SIG-M5 treated with dmso at 0.1 percent for 504 hours (cell line): ENCODE measurements around the gene WRAP73.

Experiments used
- DNase-seq: peaks from one replicate; lab custom pipeline; 2025; ENCODE audit not compliant: unreplicated experiment; lab: John Stamatoyannopoulos, UW

Gene WRAP73

DNA sequence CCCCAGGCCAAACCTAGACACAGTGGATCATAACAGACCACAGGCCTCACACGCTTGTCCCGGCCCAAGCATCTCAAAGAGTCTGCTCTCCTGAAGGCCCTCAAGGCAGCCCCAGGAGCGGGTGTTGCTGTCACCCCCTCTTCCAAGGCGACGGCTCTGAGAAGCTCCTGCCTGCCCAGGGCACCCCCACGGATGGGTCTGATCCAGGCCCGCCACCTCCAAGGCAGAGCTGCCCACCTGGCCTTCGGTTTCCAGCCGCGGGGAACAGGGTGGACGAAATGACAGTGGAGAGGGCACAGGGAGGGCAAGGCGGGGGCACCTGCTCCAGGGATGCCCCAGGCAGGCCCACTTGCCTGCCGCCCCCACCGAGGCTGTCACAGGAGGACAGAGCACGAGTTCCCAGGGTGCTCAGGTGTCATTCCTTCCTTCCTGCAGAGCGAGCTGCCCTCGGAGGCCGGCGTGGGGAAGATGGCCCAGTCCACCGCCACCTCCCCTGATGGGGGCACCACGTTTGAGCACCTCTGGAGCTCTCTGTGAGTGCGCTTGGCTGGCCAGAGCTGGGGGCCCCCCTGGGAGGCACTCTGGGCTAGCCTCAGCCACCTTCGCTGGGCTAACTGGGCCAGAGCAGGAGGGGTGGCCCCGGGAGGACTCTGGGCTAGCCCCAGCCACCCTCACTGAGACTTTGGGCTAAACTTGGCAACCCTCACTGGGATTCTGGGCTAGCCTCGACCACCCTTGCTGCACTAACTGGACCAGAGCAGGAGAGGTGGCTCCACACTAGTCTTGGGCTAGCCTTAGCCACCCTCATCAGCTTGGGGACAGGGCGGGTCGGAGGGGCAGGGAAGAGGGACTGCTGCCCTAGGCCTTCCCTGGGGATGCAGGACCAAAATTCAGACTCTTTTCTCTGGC lies 32.2 kb upstream of the WRAP73 start:
- no peak for DNase-seq

DNA sequence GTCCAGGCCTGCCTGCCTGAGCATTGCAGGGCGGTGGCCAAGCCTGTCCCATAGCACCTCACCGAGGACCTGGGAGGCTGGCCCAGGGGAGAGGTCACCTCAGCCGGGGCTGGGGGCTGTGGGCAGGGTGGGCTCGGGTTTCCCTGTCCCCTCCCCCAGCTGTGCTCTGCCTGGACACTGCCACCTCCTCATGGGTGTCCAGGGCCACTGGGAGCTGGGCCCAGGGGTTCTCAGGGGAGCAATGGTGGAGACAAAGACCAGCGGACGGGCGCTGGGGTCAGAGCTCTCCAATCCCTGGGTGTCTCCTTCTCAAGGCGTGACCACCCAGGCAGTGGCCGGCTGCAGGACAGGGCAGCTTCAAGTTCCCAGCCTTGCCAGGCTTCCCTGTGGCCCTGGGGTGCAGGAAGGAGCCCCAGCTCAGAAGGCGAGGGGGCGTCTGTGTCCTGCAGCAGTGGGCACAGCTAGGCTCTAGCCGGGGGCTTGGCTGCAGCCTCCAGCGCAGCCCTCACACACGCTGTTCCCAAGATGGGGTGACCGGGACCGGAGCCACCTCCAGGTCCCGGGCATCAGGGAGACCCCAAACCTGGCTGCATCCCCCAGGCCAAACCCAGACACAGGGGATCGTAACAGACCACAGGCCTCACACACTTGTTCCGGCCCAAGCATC lies 31.5 kb upstream of the WRAP73 start:
- DNase-seq: no peak

DNA sequence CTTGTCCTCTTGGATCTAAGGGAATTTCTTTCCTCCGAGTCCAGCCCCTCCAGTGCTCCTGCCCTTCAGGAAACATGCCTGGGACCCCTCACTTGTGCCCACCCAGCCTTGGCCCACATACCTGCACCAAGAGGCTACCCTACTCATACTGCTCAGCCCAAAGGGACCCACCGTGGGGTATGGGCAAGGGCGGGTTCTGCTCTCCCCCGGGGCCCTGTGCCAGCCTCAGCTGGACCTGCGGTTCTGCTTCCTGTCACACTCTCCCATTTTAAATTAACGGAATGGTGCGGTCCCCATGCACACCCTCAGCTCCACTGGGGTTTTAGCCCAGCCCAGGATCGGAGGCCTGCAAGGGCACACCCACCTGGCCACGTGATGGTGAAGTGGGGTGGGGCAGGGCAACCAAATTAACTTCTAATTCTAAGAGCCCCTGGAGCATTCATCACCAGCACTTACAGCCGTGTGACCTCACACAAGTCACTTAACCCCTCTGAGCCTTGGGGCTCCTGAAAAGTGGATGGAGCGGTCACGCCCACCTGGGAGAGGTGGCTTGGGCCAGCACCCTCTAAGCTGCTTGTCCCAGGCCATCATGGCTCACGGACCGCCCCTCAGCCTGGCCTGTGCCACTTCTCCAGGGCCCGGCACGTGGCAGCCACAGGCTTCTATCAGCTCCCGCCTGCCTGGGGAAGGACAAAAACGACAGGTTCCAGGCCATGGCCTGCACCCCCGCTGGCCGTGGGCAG lies 30.8 kb upstream of the WRAP73 start:
- DNase-seq: no peak

DNA sequence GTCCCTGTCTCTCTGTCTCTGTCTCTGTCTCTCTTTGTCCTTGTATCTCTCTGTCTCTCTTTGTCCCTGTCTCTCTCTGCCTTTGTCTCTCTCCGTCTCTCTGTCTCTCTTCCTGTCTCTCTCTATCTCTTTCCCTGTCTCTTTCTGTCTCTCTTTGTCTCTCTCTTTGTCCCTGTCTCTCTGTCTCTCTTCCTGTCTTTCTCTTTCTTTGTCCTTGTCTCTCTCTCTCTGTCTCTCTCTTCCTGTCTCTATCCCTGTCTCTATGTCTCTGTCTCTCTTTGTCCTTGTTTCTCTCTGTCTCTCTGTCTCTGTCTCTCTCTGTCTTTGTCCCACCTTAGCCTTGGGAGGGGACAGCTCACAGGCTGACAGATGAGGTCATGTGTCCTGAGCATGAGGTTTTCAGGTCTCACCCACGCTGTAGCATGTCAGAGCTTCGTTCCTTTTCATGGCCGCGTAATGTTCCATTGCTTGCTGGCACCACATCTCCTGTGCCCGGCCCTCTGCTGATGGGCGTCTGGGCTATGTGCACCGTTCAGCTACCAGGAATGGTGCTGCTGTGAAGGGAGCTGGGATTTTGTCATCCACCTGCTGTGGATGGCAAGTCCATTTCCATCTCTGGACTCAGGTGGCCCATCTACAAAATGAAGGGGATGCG lies 30.0 kb upstream of the WRAP73 start:
- no peak for DNase-seq

DNA sequence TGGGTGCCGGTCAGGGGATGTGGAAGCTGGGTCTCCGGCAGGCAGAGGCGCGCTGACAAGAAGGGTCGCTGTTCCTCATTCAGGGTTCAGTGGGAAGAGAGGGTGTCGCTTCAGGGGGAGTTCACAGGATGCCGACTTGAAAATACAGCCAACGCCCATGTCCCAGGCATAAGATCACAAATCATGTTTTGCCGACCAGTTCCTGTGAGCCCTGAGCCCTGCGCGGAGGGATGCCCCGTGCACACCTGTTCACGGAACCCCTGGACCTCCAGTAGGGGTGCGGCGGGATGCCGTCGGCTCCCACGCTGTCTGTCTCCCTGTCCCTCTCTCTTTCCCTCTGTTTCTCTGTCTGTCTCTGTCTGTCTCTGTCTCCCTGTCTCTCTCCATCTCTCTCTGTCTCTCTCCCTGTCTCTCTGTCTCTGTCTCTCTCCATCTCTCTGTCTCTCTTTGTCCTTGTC lies 29.2 kb upstream of the WRAP73 start:
- peak; percentile 49 for DNase-seq

DNA sequence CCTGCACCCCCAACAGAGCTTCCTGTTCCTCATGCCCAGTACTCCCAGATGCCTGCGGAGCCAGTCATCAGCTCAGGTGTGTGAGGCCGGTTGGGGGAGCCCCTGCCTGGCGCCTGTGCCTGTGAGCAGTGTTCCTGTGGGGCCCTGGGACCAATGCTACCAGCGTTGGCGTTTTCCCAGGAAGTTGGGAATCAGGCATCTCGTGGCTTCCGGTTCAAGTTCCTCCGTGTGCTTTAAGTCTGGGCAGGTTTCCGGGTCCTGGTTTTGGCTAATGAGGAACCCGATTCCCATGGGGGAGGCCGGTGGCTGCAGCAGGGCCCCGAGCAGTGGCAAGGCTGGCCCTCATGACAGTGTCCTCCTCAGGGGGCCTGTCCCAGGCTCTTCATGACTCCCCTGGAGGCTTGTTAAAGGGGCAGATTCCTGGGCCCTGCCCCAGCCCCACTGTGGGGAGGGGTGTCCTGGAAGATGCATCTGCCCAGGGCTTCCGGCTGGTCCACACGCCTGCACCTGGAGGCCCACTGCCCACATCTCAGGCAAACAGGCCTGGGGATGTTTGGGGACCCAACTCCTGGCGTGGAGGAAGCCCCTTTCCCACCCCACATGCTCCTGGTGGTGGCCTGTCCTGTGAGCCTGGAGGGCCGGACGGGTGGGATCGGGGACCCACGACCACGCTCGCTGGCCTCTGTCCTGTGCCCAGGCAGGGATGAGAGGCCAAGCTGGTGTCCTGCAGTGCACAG lies 28.6 kb upstream of the WRAP73 start:
- no peak for DNase-seq

DNA sequence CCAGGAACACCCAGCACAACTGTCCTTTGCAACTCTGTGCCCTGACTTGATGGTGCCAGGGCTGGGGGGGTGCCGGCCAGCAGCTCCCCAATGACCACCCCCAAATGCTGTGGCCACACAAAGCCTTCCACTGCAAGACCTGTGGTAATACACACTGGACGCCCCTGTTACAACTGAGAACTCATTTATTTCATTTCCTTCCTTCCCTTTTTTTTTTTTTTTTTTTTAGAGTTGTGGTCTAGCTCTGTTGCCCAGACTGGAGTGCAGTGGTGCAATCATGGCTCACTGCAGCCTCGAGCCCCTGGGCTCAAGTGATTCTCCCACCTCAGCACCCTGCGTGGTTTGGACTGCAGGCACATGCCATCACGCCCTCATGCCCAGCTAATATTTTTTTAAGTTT lies 27.6 kb upstream of the WRAP73 start:
- peak; percentile 69 for DNase-seq

DNA sequence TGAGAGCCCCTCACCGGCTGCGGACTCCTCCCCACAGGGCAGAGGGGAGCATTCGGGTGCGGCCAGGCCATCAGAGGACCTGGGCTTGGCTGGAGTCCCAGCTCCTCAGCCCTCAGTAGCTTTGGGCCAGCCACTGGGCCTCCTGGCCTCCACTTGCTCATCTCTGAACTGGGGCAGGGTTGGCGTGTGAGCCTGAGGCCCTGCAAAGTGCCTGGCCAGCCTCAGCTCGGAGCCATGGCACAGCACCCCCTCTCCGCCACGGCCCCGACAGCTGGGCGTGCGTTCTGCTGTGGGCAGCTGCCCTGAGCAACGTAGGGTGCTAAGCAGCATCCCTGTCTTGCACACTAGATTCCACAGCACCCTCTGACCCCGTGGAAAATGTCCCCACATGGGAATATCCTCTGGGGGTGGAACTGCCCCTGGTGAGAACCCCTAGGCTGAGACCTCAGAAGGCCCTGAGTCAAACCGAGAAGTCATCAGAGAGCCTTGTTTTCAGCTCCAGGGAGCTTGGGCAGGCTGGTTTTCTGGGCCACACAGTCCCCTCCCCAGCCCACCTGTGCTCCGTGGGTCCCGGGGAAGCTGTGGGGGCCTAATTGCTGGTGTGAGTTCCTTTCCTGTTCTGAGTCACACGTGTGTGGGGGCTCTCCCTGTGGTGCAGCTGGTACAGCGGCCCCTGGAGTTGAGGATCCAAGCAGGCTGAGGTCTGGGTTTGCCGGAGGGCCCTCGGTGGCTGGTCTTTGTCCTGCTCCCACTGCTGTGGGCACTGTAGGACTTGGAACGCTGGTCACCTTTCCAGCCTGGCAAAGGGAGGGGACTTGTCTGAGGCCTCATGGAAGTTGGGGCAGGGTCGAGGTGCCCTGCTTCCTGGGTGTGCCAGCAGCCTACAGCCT lies 26.9 kb upstream of the WRAP73 start:
- peak; percentile 72 for DNase-seq

DNA sequence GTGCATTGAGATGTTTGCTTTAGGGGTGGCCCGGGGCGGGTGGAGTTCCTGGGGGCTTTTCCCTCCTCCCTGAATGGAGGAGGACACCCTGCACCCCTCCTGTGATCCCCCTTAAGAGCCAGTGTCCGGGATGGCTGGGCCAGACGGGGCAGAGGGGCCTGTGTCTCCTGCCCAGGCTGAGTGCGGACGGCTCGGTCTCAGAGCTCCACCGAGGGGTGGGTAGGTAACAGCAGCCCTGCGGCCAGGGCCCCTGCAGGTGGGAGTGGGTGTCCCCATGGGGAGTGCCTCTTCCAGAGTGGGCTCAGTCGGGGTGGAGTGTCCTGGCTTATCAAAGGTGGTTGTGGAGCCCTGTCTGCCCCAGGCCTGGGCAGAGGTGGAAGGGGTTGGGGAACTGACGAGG lies 25.5 kb upstream of the WRAP73 start:
- no peak for DNase-seq

DNA sequence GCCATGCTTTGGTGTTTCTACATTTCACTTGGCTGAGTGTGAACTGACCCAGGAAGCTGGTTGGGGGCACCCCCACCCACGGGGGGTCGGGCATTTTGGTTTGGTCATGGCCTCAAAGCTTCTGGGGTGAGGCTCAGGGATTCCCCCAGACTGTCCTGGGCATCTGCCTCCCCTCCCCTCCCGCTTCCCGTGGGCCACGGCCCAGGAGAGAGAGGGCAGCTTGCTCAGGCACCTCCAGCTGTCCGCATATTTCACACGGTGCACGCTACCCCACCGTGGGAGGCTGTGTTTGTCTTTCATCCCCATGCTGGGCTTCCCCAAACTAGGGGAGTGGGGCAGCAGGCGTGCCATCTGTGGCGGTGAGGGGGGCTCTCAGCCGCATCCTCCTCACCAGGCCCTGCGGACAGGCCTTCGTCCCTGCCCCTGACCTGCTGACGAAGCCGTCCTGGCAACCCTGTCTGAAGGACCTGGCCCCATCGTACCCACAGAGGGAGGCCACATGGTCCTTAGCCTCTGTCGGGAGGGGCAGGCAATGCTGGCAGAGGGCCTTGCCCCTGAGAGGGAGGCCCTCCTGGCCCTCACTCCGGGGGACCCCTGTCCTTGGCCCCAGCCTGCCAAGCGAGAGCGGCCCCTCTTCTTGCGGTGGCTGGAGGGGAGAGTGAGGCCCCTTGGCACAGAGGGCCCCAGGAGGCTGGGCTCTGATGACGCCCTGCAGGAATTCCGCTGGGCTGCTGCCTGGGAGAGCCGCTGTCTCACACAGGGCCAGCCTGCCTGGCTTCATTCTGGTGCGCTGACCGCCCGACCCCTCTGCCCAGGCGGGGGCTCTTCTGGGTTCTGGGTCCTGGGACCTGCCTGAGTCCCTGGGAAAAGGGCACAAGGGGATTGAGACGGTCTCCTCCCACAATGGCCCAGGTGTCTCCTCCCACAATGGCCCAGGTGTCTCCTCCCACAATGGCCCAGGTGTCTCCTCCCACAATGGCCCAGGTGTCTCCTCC lies 24.5 kb upstream of the WRAP73 start:
- no peak for DNase-seq

DNA sequence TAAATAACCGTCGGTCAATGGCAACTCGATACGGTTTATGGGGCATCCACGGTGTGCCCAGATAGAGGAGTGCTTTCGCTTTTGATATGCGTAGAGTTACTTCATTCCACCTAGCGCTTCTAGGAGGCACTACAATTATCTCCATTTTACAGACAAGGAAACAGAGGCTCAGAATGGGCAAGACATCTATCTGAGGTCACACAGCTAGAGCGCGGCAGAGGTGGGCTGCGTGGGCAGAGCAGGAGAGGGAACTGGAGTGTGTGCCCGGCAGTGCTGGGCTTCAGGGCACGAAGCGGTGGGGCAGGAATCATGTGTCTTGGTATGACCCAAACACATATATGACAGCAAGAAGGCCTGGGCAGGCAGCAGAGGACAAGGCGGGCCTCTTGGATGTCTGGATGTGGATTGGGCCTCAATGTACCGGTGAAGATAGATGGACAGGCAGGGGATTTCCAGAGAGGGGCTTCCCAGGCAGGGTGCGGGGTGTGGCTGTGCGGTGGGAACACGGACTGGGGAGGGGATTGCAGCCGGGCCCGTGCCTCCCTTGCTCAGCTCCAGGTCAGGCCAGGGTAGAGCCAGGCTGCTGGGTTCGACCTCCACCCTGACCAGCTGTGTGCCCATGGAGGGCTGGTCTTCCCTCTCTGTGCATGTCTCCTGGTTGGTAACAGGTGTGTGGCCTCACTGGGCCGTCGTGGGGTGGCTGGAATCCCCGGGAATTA lies 23.6 kb upstream of the WRAP73 start:
- DNase-seq: no peak

DNA sequence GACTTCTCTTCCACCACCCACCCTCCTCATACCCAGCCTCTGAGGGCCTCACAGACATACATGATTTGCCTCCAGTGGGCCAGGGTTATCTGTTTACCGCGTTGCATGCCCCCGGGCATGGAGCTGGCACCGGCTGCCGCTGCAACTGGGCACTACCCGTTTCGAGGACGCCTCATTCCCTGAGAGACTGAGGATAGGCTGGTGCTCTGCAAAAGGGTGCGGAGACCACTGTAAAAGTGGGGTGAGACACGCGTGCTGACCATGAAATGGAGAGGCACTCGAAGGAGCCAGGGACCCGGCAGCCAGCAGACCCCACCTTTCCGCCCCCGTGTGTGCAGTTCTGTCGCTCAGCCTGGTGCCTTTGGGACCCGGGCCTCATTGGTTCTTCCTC lies 23.1 kb upstream of the WRAP73 start:
- DNase-seq: no peak

DNA sequence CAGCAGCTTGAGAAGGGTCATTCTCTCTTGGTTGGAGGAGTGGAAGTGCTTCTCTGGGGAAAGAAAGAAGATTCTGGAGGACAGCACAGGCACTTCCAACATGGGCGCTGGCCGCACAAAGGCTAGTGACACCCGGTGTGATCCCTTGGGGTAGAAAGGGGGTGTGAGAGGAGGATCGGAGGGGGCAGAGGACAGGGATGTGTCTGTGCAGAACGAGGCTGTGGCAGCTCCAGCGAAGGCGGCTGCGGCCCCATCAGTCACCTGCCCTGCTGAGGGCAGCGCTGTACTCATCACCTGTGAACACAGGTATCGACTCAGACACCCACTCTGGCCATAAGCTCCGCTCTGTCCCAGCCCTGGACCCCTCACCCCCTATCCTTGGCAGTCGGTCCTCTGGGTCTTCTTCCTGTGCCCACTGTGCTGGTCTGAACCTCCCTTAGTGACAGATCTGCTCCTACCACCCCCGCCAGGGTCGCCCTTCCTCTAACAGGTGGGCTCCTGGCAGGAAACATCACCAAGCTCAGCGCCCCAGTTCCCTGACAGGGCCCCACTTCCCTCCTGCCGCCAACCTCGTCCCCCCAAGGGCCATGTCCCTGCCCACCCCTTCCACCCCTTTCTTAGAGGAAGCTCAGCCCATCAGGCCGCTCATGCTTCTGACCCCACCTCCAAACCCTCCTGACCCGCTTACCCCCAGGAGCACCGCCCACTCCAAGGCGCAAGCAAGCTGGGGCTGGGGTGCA lies 22.5 kb upstream of the WRAP73 start:
- no peak for DNase-seq

DNA sequence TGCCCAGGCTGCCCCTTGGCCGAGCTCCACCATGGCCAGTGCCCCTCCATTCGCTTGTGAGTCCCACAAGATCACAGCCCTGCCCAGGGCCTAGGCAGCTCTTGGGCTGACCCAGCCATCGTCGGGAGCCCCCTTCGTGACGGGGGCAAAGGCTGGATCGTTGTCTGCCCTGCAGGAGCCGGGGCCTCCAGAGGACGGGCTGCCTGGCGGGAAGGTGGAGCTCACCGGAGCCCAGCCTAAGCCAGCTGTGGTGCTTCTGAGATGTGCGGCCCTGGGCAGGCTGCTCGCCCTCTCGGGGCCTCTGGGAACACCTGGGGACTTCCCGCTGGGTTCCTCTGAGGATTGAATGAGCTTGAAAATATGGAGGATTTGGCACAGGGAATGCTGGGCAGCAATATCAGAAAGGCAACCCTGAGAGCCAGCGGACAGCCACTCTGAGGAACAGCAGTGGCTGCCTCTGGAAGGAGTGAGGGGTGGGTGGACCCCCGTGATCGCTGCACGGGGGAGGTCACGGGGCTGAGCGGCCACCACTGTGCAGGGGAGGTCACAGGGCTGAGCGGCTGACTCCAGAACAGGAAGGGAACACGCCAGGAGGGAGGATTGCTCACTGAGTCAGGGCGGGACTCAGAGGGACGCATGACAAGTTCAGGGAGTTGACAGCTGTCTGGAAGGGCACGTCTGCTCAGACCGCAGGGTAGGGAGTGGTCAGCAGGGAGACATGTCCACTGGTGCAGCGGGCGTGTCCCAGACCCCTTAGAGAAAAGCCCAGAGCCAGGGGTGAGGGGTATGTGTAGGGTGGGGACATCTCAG lies 21.7 kb upstream of the WRAP73 start:
- DNase-seq: no peak

DNA sequence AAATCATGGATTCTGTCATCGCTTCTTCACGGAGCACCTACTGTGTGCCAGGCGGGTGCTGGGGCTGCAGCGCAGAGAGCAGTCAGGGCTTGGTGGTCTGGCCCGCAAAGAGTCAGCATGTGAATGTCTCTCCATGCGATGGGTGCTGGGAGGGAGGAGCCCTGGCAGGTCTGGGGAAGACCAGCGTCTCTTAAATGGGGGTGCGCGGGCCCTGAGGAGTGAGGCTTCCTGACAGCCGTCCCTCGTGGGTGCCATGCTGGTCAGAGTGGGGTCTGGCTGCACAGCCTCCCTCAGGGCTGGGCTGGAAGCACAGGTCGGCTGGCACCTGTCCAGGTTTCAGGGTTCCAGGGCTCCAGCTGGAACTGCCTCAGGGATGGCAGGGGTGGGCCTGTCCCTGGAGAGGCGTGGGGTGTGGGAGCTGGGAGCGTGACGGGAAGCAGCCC lies 20.9 kb upstream of the WRAP73 start:
- no peak for DNase-seq

DNA sequence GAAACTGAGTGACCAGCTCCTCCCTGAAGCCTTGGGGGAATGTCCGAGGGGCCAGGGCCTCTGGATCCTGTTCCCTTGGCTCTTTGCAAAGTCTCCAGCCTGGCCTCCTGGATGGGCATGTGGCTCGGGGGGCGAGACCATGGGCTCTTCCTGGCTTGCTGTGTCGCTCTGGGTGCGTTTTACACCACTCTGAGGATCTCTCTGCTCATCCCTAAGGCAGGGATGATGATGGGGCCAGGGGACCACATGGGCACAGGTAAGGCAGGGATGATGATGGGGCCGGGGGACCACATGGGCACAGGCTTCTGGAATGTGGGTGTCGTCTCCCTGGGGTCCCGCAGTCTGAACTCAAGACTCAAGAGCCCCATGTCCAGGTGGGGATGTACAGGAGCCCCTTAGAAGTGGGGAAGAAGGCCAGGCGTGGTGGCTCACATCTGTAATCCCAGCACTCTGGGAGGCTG lies 20.1 kb upstream of the WRAP73 start:
- no peak for DNase-seq
